IMR-90 (cell line): ENCODE measurements around the gene ASS1. TPM values are rescaled to one million over a fixed set of nuclear protein-coding genes. Genes with fewer than 3 reads are reported as not detected.

Experiments
- ATAC-seq: fragments of 200-7000 bp; cut with Tn5 transposase; 2 replicates; pipeline ENCODE4 v1.9.1; 2020; ENCODE audit warnings: low read depth, mild to moderate bottlenecking, moderate library complexity
- BruUV-seq: library from RNA; stranded (reverse); fragments of 400-500 nt; replicated peaks from 2 replicates; lab custom pipeline; 2021; lab: Mats Ljungman, UMichigan
- CTCF ChIA-PET: fragments of 300-600 bp; formaldehyde crosslinking; extraction: SDS; loops from one replicate; lab custom pipeline; 2021; ENCODE audit warnings: antibody characterized with exemption; lab: Yijun Ruan, JAX
- POLR2A ChIA-PET: fragments of 300-600 bp; sonication (Branson Sonifier 250); formaldehyde crosslinking; loops from one replicate; lab custom pipeline; 2022; ENCODE audit warnings: antibody characterized with exemption; ENCODE audit not compliant: unreplicated experiment; lab: Charles Lee
- DNase-seq: peaks from one replicate; pipeline ENCODE4 v3.0.0; 2013
- H2AFZ ChIP-seq: replicated peaks from 2 replicates; pipeline ENCODE3; 2013; ENCODE audit warnings: low read length, mild to moderate bottlenecking; ENCODE audit not compliant: poor library complexity
- H2AK5ac ChIP-seq: 2 replicates; pipeline ENCODE4 v1.6.1; 2013; ENCODE audit warnings: low read depth, low read length, inconsistent platforms
- H2AK9ac ChIP-seq: replicated peaks from 2 replicates; pipeline ENCODE3; 2013; ENCODE audit warnings: mild to moderate bottlenecking, low read depth, low read length, moderate library complexity; ENCODE audit not compliant: poor library complexity
- H2BK120ac ChIP-seq: 2 replicates; pipeline ENCODE4 v1.6.1; 2013; ENCODE audit warnings: low read depth, low read length, inconsistent platforms
- H2BK15ac ChIP-seq: 3 replicates; pipeline ENCODE4 v1.6.1; 2013; ENCODE audit warnings: low read depth, low read length, inconsistent platforms
- H2BK20ac ChIP-seq: 2 replicates; pipeline ENCODE4 v1.6.1; 2013; ENCODE audit warnings: low read depth, mild to moderate bottlenecking, inconsistent platforms, low read length, moderate library complexity
- H2BK5ac ChIP-seq: 2 replicates; pipeline ENCODE4 v1.6.1; 2013; ENCODE audit warnings: mild to moderate bottlenecking, low read depth, low read length, inconsistent platforms; ENCODE audit not compliant: poor library complexity, severe bottlenecking
- H3K14ac ChIP-seq: replicated peaks from 2 replicates; pipeline ENCODE4 v1.6.1; 2013; ENCODE audit warnings: low read depth, low read length, inconsistent platforms
- H3K18ac ChIP-seq: 2 replicates; pipeline ENCODE4 v1.6.1; 2013; ENCODE audit warnings: low read depth, low read length, control low read depth
- H3K23ac ChIP-seq: 2 replicates; pipeline ENCODE4 v1.6.1; 2013; ENCODE audit warnings: low read depth, low read length, inconsistent platforms
- H3K27ac ChIP-seq: 2 replicates; pipeline ENCODE4 v1.5.1; 2013; ENCODE audit warnings: mild to moderate bottlenecking, control low read depth, low read length; ENCODE audit not compliant: insufficient read depth
- H3K27me3 ChIP-seq: 2 replicates; pipeline ENCODE4 v1.6.1; 2013; ENCODE audit warnings: low read length; ENCODE audit not compliant: control insufficient read depth, insufficient read depth
- H3K36me3 ChIP-seq: 2 replicates; pipeline ENCODE4 v1.6.1; 2013; ENCODE audit warnings: low read length, mixed read lengths; ENCODE audit not compliant: control insufficient read depth, insufficient read depth
- H3K4ac ChIP-seq: 2 replicates; pipeline ENCODE4 v1.6.1; 2013; ENCODE audit warnings: low read depth, low read length, inconsistent platforms
- H3K4me1 ChIP-seq: 2 replicates; pipeline ENCODE4 v1.6.1; 2013; ENCODE audit warnings: low read length, mixed read lengths; ENCODE audit not compliant: control insufficient read depth, insufficient read depth
- H3K4me2 ChIP-seq: 2 replicates; pipeline ENCODE4 v1.6.1; 2013; ENCODE audit warnings: low read depth, mild to moderate bottlenecking, control low read depth, low read length, moderate library complexity
- H3K4me3 ChIP-seq: 2 replicates; pipeline ENCODE4 v1.5.1; 2013; ENCODE audit warnings: low read depth, mild to moderate bottlenecking, control low read depth, low read length, moderate library complexity; ENCODE audit not compliant: insufficient read depth
- H3K56ac ChIP-seq: 2 replicates; pipeline ENCODE4 v1.6.1; 2013; ENCODE audit warnings: low read length, inconsistent platforms; ENCODE audit not compliant: insufficient read depth; ENCODE audit errors: extremely low read depth
- H3K79me1 ChIP-seq, 2 experiments: 2 replicates each; pipeline ENCODE4 v1.6.1; 2013; ENCODE audit warnings: low read length in 2 of 2, inconsistent platforms in 1 of 2, low read depth in 1 of 2
- H3K9ac ChIP-seq: 2 replicates; pipeline ENCODE4 v1.6.1; 2013; ENCODE audit warnings: low read depth, low read length, control low read depth
- H3K9me1 ChIP-seq: 2 replicates; pipeline ENCODE4 v1.6.1; 2013; ENCODE audit warnings: low read length, inconsistent platforms; ENCODE audit not compliant: insufficient read depth
- H3K9me3 ChIP-seq: 2 replicates; pipeline ENCODE4 v1.6.1; 2013; ENCODE audit warnings: low read length; ENCODE audit not compliant: control insufficient read depth, insufficient read depth
- H4K20me1 ChIP-seq: 2 replicates; pipeline ENCODE4 v1.6.1; 2013; ENCODE audit warnings: low read length, inconsistent platforms; ENCODE audit not compliant: insufficient read depth
- H4K5ac ChIP-seq: 2 replicates; pipeline ENCODE4 v1.6.1; 2013; ENCODE audit warnings: mild to moderate bottlenecking, low read depth, low read length, control low read depth
- H4K8ac ChIP-seq, 2 experiments: 2 replicates each; pipeline ENCODE4 v1.6.1; 2013; ENCODE audit warnings: low read depth in 2 of 2, low read length in 2 of 2, control low read depth in 1 of 2, inconsistent platforms in 1 of 2
- H4K91ac ChIP-seq: 2 replicates; pipeline ENCODE4 v1.6.1; 2013; ENCODE audit warnings: low read depth, low read length, inconsistent platforms; ENCODE audit not compliant: insufficient read depth
- BHLHE40 ChIP-seq: fragments of 150-350 bp; IDR thresholded peaks from 2 replicates; pipeline ENCODE4 v1.6.1; 2016; ENCODE audit warnings: mild to moderate bottlenecking, low read depth, low read length
- CEBPB ChIP-seq: IDR thresholded peaks from 2 replicates; pipeline ENCODE4 v1.6.1; 2012; ENCODE audit warnings: low read depth, low read length, improper control_type of control experiment
- CHD1 ChIP-seq: IDR thresholded peaks from 2 replicates; pipeline ENCODE4 v1.6.1; 2012; ENCODE audit warnings: low read depth, low read length, improper control_type of control experiment
- CTCF ChIP-seq: conservative IDR thresholded peaks from 2 replicates; pipeline ENCODE4 v1.5.1; 2012; ENCODE audit warnings: mild to moderate bottlenecking, low read depth, low read length, improper control_type of control experiment
- ELK1 ChIP-seq: fragments of 150-350 bp; IDR thresholded peaks from 2 replicates; pipeline ENCODE4 v1.6.1; 2016; ENCODE audit warnings: low read depth, mild to moderate bottlenecking, low read length, moderate library complexity, borderline replicate concordance
- FOS ChIP-seq: fragments of 150-350 bp; IDR thresholded peaks from 2 replicates; pipeline ENCODE4 v1.6.1; 2016; ENCODE audit warnings: low read depth, low read length
- MAZ ChIP-seq: IDR thresholded peaks from 2 replicates; pipeline ENCODE4 v1.6.1; 2012; ENCODE audit warnings: low read depth, mild to moderate bottlenecking, low read length, improper control_type of control experiment, moderate library complexity, borderline replicate concordance
- MXI1 ChIP-seq: IDR thresholded peaks from 2 replicates; pipeline ENCODE4 v1.6.1; 2012; ENCODE audit warnings: low read depth, mild to moderate bottlenecking, low read length, moderate library complexity, borderline replicate concordance
- NFE2L2 ChIP-seq: fragments of 150-350 bp; IDR thresholded peaks from 2 replicates; pipeline ENCODE4 v1.6.1; 2016; ENCODE audit warnings: low read depth, mild to moderate bottlenecking, low read length
- POLR2A ChIP-seq: IDR thresholded peaks from 2 replicates; pipeline ENCODE4 v1.6.1; 2012; ENCODE audit warnings: mild to moderate bottlenecking, low read depth, low read length
- RAD21 ChIP-seq: IDR thresholded peaks from 2 replicates; pipeline ENCODE4 v1.6.1; 2012; ENCODE audit warnings: low read length, improper control_type of control experiment
- RCOR1 ChIP-seq: IDR thresholded peaks from 2 replicates; pipeline ENCODE4 v1.6.1; 2012; ENCODE audit warnings: mild to moderate bottlenecking, low read length, improper control_type of control experiment; ENCODE audit not compliant: insufficient replicate concordance
- RFX5 ChIP-seq: IDR thresholded peaks from 2 replicates; pipeline ENCODE4 v1.8.0; 2012; ENCODE audit warnings: low read depth, mild to moderate bottlenecking, low read length, moderate library complexity
- SMC3 ChIP-seq: fragments of 150-350 bp; IDR thresholded peaks from 2 replicates; pipeline ENCODE4 v1.6.1; 2016; ENCODE audit warnings: low read depth, mild to moderate bottlenecking, antibody characterized with exemption, low read length, moderate library complexity
- WGBS, 2 experiments: methylation state at CpG; one replicate each; pipeline versions ENCODE4 v1.1.5 to v1.1.7; 2013; ENCODE audit warnings: missing lambda C conversion rate in 2 of 2; ENCODE audit not compliant: insufficient read length in 1 of 2; ENCODE audit errors: extremely low coverage in 2 of 2; 5-methylcytosine and 5-hydroxymethylcytosine counted together
- dilution Hi-C: fragments of 300-500 bp; cut with HindIII; formaldehyde crosslinking; loops from one replicate; pipeline ENCODE4 v1.14.3; 2018; ENCODE audit warnings: low sequenced_read_pairs; ENCODE audit not compliant: unreplicated experiment
- in situ Hi-C: fragments of 300-500 bp; cut with MboI; formaldehyde crosslinking; loops from 3 replicates; pipeline ENCODE4 v1.14.3; 2019; ENCODE audit warnings: low sequenced_read_pairs, inconsistent platforms, mixed read lengths
- intact Hi-C: fragments of 100-400 bp; cut with micrococcal nuclease; formaldehyde crosslinking; loops from 2 replicates; pipeline ENCODE4 v1.10.0; 2022
- polyA plus RNA-seq, 3 experiments: library from polyadenylated mRNA; depleted of rRNA; stranded (reverse); fragments of >200 nt; gene quantifications; 2 replicates each; pipeline ENCODE4 v1.2.3, GENCODE V29; 2012; ENCODE audit warnings: low replicate concordance in 1 of 3
- total RNA-seq: library from RNA; depleted of rRNA; stranded (reverse); fragments of >200 nt; gene quantifications from 2 replicates; pipeline ENCODE4 v1.2.3, GENCODE V29; 2012
- TF ChIP-seq, protein P1 (sequence below): fragments of 150-350 bp; IDR thresholded peaks from 2 replicates; pipeline ENCODE4 v1.6.1; 2017; ENCODE audit warnings: mild to moderate bottlenecking, antibody characterized with exemption, low read length, low read depth

ASS1 gene
- total and polyA plus RNA-seq, 2 of the 4 experiments (the other 2 are of a cell fraction) = 39.6 to 41.9 TPM

- no peak for ATAC-seq
- BruUV-seq = no TSS peak
- Histone ChIP-seq H2AFZ (no peak overlapping the region), H3K14ac (no peak overlapping the region), H4K8ac (no peak overlapping the region), H3K56ac (no peak overlapping the region), H4K91ac (no peak overlapping the region), H3K23ac (no peak overlapping the region), H2BK120ac (no peak overlapping the region), H2AK9ac (no peak overlapping the region), H2BK15ac (no peak overlapping the region), H3K4ac (no peak overlapping the region), H3K9ac (no peak overlapping the region), H3K27me3 (peaks cover 8% of the 10 kb centered on the region), H3K36me3 (peaks cover 8% of the 10 kb centered on the region; the same call in 1 of the 2 replicates), H3K18ac (no peak overlapping the region), H3K79me1 (no peaks in the 10 kb centered on the region), H3K9me3 (peaks cover 10% of the 10 kb centered on the region), H3K27ac (no peak overlapping the region), H4K5ac (no peak overlapping the region), H4K20me1 (no peaks in the 10 kb centered on the region), H3K4me1 (no peaks in the 10 kb centered on the region), H2BK20ac (no peak overlapping the region), H3K4me3 (no peak overlapping the region), H2AK5ac (no peak overlapping the region), H3K9me1 (no peaks in the 10 kb centered on the region), H2BK5ac (no peak overlapping the region), H3K4me2 (no peak overlapping the region)
- dilution Hi-C loops (no loop called here), intact Hi-C loops (no loop called here), in situ Hi-C loops (no loop called here)
- ChIA-PET CTCF (no interaction called here), POLR2A (no interaction called here)
- WGBS, 2 experiments = 81% methylated on average over 13 of the region's 19 CpGs; no CpG with 5 or more reads in 1 of the 2 experiments
- no peak for TF ChIP-seq CEBPB
- TF ChIP-seq RCOR1 = no peak
- TF ChIP-seq BHLHE40 = no peak
- TF ChIP-seq MAZ = no peak
- no peak for TF ChIP-seq CTCF
- TF ChIP-seq RFX5 = no peak
- TF ChIP-seq NFE2L2 = no peak
- no peak for TF ChIP-seq POLR2A
- TF ChIP-seq, protein P1, sequence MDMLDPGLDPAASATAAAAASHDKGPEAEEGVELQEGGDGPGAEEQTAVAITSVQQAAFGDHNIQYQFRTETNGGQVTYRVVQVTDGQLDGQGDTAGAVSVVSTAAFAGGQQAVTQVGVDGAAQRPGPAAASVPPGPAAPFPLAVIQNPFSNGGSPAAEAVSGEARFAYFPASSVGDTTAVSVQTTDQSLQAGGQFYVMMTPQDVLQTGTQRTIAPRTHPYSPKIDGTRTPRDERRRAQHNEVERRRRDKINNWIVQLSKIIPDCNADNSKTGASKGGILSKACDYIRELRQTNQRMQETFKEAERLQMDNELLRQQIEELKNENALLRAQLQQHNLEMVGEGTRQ = no peak
- TF ChIP-seq ELK1 = no peak
- no peak for TF ChIP-seq CHD1
- TF ChIP-seq RAD21 = no peak
- TF ChIP-seq MXI1 = no peak
- TF ChIP-seq SMC3 = no peak
- no peak for TF ChIP-seq FOS
- DNase-seq = no peak
Measured at GRCh38 chr9:130490981-130491380, 46.2 kb downstream of the ASS1 start.
